T-helper 1 cell treated with Interleukin-12 subunit alpha and Interleukin-12 subunit beta and Interleukin-4 antibody, amounts not matched to agents 30 ng/mL and 1 ng/mL, for 36 hours (primary cell): Measurements from ENCODE around the gene SLC22A5. TPM values are rescaled to one million over a fixed set of nuclear protein-coding genes. Genes with fewer than 3 reads are reported as not detected.

Experiments used
- intact Hi-C: fragments of 100-400 bp; cut with micrococcal nuclease; formaldehyde crosslinking; loops from one replicate; pipeline ENCODE4 v1.15.1; 2024
- total RNA-seq: library from RNA; stranded (reverse); gene quantifications from 2 replicates; pipeline ENCODE4 v1.2.3, GENCODE V29; 2022

The SLC22A5 gene
- total RNA-seq, 1 donor from 2014 or later: 5.0 TPM

DNA sequence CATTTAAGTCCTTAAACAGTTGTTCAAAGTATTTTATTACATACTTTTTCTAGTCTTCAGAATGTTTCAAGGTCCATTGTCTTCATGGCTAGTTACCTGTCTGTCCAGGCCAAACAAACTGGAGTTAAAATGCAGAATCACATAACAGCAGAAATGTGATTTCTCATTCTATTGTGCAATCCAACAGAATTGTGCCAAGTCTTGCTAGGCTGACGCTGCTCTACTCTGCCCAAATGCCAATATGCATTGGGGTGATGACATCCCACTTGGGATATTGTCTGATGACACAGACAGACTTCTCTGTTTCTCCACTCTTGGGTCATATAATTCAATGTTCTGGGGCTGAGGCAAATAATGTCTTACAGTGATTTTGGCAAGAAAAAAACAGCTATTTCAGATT lies 5.2 kb upstream of the SLC22A5 start:
- intact Hi-C loops: no loop called here

DNA sequence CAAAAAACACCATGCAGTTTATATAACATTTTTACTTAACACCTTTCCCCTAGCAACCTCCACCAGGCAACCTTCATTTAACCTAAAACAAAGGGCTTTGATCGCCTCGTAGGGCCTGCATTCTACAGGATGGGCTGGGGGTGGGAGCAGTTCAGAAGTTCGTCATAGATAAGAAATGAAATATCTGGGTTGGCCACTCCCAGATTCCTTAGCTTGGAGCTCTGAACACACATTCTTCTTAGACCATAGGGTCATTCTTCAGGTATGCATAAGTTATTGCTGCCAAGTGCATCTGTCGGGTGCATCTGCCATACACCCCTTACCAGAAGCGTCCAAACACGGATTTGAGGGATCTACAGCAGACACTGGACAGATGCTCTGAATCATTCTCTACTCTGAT lies 4.3 kb upstream of the SLC22A5 start:
- intact Hi-C loops: loop anchor here (5.0 kb wide), 1 partner anchor 188 kb away; no protein-coding TSS in a partner anchor

DNA sequence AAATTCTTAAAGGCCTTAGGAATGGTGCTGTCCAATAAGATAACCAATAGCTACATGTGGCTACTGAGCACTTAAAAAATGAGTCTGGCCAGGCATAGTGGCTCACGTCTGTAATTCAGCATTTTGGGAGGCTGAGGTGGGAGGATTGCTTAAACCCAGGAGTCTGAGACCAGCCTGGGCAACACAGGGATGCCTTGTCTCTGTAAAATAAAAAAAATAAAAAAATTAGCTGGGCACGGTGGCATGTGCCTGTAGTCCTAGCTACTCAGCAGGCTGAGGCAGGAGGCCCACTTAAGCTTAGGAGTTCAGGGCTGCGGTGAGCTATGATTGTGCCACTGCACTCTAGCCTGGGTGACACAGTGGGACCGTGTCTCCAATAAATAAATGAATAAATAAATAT lies 1.3 kb upstream of the SLC22A5 start:
- intact Hi-C loops: loop anchor here (5.0 kb wide), 1 partner anchor 191 kb away; no protein-coding TSS in a partner anchor

DNA sequence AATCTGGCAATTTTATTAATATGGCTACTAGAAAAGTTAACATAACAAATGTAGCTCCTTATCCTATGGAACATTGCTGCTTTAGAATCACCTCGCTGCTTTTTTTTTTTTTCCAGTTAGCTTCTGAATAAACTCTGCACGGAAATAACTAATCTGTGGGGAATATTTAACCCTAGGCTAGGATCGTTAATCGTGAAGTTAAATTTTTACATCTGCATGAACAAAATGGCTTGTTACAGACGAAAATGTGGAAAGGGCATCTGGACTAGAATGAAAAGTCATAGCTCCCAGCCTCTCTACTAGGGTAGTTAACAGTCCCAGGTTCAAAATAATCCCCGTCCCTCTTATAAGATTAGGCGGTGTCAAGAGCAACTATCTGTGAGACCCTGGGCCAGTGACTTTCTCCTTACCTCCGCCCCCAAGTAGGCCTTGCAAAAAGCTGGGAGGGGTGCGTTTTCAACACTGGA lies 470 bp upstream of the SLC22A5 start:
- intact Hi-C loops: loop anchor here (1.0 to 5.0 kb wide), 5 partner anchors 16 to 306 kb away; partner anchors contain the start of gene SLC22A4

DNA sequence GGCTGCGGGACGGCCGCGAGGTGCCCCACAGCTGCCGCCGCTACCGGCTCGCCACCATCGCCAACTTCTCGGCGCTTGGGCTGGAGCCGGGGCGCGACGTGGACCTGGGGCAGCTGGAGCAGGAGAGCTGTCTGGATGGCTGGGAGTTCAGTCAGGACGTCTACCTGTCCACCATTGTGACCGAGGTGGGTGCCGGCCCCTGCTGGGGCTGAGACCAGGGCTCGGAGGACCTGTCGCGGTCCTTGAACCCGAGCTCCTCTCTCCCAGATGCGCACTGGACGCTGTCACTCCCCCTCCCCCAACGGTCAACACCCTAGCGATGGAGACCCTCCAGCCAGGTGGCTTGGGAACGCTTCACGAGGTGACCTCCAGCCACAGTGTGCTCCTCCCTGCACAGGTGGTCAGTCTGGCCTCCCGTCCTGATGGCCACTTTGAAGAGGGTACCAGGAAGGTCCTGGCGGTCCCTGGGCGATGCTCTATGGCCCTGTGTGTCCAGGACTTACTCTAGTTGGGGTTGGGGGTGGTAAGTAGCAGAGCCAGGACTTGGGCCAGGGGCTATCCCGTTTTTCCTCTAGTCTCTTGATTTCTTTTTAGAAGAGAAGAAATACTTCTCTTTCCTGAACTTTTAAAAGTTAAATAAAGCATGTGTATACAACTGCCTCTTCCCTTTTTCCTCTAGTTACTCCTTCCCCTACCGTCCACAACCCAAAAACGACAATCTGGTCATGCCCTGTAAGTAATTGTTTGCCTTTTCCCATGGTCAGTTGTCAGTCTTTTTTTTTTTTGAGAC lies 866 bp downstream of the SLC22A5 start:
- intact Hi-C loops: no loop called here

DNA sequence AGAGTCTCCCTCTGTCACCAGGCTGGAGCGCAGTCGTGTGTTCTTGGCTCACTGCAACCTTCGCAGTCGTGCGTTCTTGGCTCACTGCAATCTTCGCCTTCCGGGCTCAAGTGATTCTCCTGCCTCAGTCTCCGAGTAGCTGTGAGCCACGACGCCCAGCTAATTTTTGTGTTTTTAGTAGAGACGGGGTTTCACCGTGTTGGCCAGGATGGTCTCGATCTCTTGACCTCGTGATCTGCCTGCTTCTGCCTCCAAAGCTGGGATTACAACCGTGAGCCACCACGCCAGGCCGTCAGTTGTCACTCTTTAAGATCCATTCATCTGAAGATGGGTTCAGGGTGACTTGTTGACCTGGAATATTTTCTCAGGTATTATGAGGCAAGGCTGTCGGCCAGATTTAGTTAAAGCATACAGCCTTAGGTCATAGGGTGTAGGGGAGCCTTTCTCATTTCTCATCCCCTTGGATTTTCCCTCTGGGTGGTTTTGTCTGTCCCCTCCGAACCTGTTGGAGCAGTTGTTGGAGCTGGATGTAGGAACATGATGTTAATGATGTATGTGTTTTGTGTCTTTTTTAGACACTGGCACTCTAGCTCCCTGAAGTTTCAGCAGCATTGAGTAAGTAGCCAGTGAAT lies 1.6 kb downstream of the SLC22A5 start:
- intact Hi-C loops: no loop called here

DNA sequence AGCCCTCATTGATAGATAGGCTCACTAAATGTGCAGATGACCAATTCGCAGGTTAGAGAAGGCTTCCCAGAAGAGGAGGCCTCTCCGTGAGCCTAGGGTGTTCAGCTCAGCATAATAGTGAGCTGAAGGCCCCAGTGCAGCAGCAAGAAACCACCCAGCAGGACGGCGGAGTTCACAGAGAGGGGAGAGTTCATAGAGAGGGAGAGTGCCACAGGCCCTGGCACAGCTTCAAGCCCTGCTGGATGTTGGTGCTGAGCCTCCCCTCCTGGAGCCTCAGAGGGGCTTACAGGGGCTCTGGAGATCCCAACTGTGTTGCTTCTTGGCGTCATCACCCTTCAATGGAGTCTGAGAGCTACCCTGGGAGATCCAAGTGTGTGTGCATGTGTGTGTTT lies 2.1 kb downstream of the SLC22A5 start:
- intact Hi-C loops: no loop called here

DNA sequence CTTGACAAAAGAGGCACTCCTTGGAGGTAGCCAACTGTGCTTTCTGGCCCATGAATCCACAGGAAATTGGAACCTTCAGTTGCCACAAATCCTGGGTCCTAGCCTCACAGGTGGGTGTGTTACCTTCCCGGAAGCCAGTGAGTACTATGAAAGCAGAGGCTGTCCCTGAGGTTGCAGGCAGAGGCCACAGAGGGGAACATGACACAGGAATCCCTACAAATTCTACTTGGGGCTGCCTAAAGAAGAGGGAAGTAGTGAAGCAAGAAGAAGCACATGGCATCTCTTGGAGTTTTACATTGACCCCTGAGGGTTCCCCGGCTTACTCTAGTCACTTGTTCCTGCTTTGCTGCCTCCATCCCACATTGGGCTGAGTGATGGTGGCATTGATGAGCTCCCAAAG lies 2.6 kb downstream of the SLC22A5 start:
- intact Hi-C loops: no loop called here

DNA sequence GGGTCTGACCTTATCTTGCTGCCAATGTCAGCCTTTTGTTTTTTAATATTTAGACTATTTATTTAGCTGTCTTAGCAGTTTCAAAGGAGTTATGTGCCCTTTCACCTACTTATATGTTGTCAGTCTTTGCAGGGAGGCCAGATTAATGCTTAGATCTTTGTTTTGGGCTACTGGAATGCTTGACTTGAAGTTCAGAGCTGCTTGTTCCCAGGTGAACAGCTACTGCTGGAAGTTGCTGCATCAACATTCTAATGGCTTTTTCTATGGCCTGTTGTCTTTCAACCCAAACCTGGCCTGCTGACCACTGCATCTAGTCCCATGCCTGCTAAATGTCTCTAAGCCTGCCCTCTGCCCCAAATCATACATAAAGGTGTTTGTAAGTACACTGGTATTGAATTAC lies 3.0 kb downstream of the SLC22A5 start:
- intact Hi-C loops: no loop called here

DNA sequence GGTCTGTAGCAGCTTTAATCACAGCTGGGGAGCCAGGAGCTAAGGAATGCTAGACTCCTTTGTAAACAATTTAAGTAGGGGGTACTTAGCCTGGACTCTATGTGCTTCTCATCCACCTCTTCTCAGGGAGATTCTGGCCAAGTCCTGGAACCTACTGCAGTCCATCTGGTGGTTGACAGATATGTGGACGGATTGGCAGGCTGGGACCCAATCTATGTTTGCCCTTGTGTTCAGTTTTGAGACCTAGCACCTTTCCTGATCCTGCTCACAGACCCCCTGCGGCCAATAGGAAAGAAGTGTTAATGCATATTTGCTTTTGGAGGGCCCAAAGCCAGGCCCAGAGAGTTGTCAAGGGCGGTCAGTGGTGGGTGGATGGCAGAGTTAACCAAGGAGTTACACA lies 6.4 kb downstream of the SLC22A5 start:
- intact Hi-C loops: no loop called here

DNA sequence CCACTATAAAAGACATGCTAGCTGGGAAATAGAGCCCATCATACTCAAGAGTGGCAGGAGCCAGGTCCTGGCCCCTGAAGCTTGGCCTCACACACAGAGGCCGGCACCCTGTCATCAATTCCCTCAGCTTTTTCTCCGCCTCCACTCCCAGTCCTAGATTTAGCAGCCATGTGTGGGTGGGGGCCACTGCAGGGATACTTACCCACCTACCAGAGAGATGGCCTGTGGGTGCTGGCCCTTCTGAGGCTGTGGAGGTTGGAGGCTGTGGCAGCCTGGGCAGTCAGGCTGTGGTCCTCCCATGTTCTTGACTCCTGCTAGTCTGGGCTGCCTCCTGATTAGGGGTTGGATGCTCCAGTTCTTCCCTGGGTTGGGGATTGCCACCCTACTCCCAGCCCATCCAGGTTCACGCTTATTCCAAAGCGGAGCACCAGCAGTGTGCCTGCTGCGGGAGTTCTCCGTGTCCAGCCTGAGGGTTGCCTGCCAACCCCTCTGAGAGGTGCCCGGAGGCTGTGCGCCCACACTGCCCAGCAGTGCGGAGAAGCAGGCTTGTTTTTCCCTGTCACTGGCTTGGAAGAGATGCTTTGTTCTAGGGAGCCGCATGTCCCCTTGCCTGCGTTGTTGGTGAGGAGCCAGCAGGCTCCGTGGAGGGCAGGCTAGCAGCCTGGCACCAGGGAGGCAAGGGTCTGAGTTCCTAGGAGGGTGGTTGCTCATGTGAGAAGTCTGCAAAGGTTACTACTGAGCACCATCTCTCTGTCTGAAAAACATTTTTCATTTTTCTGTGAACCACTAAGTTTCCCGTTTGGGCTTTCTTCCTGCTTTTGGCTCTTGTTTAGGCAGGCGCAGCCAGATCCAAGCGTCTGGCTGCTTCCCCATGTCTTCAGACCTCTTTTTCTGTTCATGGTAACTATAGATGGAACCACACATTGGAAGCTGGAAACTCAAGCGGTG lies 7.5 kb downstream of the SLC22A5 start:
- intact Hi-C loops: no loop called here

DNA sequence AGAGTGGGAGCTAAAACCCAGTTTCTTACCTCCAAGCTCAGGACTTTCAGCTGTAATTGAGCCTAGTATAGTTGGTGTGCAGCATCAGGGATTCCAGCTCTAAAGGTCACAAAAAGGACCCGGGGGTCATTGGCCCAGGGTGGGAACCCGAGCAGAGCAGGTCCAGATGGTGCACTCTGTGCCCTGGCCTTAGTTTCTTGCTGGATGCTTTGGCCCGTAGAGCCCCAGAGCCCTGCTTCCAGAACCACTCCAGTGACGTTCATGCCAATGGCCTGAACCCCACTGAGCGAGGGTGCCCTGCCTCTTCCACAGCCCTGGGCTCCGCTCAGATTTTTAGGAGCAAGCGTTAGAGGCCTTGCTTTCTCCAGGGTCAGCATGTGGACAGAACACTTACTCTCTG lies 8.2 kb downstream of the SLC22A5 start:
- intact Hi-C loops: no loop called here

DNA sequence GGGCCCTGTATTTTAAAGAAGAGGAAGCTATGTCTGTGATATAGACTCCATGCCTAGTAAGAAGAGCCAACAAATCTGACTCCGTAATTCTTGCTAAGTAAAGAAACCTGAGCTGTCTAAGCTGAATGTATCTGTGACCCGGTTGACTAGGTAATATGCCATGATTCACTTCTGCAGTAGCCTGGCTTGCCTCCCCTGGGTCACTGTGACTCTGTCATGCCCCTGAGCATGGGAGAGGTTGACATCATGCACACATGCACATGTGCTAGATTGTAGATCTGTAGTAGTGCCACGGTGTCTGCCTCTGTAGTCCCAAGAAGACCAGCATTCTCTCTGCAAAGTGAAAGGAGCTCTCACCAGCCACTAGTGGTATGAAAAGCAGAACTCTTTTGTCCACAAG lies 9.1 kb downstream of the SLC22A5 start:
- intact Hi-C loops: no loop called here

DNA sequence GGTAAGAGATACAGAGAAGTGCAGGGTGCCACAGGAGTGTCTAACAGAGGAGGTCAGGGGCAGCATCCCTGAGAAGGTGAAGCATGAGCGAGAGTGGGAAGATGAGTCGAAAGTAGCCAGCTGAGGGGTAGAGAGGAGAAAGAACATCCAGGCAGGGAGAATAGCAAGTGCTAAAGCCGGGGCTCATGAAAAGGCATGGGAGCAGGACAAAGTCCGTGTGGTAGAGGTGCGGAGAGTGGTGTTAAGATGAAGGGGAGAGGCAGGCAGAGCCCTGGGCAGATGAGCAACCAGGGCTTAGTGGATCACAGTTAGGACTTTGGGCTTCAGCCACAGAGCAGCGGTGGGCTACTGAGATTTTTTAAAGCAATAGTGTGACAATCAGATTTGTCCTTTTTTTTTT lies 10.5 kb downstream of the SLC22A5 start:
- intact Hi-C loops: loop anchor here (10.0 kb wide), 1 partner anchor 1485 kb away; no protein-coding TSS in a partner anchor

DNA sequence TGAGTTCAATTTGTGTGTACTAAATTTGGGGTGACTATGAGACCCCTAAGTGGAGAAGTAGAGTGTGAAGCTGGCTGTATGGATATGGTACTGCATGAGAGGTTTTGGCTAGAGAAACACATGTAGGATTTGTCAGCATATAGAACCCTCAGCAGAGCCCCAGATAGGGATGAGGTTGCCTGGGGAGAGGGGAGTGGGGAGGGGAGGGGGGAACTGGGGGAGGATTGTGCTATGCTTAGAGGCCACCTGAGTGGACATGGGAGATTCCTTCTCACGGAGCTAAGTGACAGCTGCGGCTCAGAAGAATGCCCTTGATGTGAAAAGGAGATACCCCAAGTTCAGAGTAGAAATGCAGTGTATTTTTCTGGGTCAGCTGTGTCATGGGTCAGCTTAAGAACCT lies 11.2 kb downstream of the SLC22A5 start:
- intact Hi-C loops: loop anchor here (10.0 kb wide), 1 partner anchor 1484 kb away; no protein-coding TSS in a partner anchor

DNA sequence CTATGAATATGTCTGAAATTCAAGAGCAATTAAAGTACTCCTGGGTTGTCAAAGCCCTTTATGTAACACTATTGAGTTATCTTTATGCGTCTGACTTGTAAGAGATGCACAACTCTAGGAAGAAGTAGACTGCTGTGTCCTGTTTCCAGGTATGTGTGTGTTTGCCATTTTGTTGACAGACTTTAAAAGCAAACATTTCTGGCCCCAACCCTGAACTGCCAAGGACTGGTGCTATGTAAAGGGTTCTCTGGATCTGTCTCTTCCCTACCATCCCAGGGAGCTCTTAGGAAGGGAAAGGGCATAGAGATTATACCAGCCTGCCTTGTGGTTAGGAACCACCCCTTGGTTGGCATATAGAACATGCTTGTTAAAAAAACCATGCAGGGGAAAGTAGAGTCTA lies 12.1 kb downstream of the SLC22A5 start:
- intact Hi-C loops: loop anchor here (10.0 kb wide), 1 partner anchor 1483 kb away; no protein-coding TSS in a partner anchor

DNA sequence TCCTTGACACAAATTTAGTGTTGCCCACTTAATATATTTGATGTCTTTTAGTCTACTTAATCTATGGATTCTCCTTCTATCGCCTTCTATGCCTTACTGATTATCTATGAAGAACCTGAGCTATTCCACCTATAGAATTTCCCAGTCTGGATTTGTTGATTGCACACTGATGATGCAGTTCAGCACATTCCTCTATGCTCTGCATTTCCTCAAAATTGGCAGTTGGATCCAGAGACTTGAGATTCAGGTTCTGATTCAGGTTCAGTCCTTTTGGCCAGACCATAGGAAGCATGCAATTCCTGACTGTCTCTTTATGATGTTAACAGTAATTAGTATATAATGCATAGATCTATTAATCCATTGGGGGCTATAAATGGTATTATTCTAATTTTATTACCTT lies 13.8 kb downstream of the SLC22A5 start:
- intact Hi-C loops: loop anchor here (10.0 kb wide), 1 partner anchor 1482 kb away; no protein-coding TSS in a partner anchor

DNA sequence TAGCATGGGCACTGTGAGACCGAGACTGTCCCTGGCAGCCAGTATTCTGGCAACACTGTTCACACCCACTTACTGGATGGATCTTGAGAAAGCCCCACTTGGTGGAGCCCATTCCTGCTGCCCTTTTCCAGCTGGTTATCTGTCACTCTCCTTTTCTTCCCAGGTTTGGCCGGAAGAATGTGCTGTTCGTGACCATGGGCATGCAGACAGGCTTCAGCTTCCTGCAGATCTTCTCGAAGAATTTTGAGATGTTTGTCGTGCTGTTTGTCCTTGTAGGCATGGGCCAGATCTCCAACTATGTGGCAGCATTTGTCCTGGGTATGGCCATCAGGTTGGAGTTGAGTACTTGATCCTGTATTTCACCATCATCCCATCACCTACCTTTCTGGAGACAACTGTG lies 14.5 kb downstream of the SLC22A5 start:
- intact Hi-C loops: loop anchor here (10.0 kb wide), 1 partner anchor 1481 kb away; no protein-coding TSS in a partner anchor

DNA sequence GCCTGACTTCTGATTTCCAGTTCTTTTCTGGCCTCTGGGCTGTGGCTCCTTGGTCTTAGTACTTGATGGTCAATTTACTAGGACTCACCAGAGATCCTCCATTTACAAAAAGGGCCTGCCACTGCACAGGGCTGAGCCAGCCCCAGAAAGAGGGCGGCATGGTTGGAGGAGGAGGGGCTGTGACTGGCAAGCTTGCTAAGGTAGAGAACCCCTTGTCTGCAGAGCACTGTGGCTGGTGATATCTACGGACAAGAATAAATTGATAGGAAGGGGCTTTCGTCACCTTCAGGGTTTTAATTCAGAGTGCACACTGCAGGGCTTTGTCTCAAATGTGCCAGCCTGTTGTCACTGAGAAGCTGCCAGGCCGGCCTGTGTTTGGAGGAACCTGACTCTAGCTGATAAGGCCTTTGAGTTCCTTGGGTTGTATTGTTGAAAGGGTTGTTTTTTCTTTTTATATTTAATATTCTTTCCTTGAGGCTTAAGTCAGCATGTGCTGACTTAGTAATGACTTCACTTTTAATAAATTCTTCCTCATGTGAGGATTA lies 15.1 kb downstream of the SLC22A5 start:
- intact Hi-C loops: loop anchor here (1.0 to 10.0 kb wide), 6 partner anchors 15 to 1480 kb away; partner anchors contain the start of genes KIF3A and SLC22A5

DNA sequence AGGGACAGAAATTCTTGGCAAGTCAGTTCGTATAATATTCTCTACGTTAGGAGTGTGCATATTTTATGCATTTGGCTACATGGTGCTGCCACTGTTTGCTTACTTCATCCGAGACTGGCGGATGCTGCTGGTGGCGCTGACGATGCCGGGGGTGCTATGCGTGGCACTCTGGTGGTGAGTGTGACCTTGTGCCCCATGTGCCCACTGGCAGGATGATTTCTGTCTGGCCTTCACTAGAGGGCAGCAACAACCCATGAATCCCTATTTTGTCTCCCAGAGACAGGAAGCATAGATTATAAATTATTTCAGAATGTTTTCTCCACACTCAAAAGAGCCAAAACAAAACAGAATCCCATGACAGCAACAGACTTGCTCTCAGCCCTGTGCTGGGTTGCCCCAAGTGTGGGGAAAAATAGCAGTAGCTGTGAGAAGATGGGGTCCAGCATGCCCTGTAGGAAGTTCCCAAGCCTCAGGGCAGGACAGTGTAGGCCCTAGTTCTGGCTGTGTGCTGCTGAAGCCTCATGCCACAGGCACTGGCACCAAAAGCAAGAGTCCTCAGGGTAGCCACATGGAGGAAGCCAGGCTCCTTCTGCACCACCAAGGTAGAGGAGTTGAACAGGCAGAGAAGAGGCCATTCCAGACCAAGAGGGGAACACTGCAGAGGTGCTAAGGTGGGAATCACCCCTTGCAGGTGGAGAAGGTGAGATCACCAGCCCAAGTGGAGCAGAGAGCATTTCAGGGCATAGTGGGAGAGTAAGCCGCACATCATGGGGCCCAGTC lies 16.0 kb downstream of the SLC22A5 start:
- intact Hi-C loops: loop anchor here (1.0 to 10.0 kb wide), 13 partner anchors 16 to 1479 kb away; partner anchors contain the start of genes KIF3A and SLC22A5
